Mesenchymal stem cell (in vitro differentiated cells and primary cell): ENCODE results near the gene HHLA2.

ENCODE experiments used
- DNase-seq: peaks from one replicate; pipeline ENCODE4 v3.0.0-alpha.2; 2013
- H2AFZ ChIP-seq: one replicate; pipeline ENCODE4 v1.6.1; 2013; ENCODE audit warnings: low read depth, mild to moderate bottlenecking, control low read depth, inconsistent platforms, low read length, moderate library complexity
- H2AK5ac ChIP-seq: 2 replicates; pipeline ENCODE4 v1.6.1; 2013; ENCODE audit warnings: low read length, moderate library complexity, mild to moderate bottlenecking, inconsistent platforms; ENCODE audit not compliant: severe bottlenecking
- H2BK120ac ChIP-seq: one replicate; pipeline ENCODE4 v1.6.1; 2013; ENCODE audit warnings: low read depth, mild to moderate bottlenecking, inconsistent platforms, low read length, moderate library complexity
- H2BK12ac ChIP-seq, 2 experiments: one replicate each; pipeline ENCODE4 v1.6.1; 2013; ENCODE audit warnings: inconsistent platforms in 2 of 2, low read length in 2 of 2, mild to moderate bottlenecking in 2 of 2, moderate library complexity in 2 of 2, control low read depth in 1 of 2
- H2BK15ac ChIP-seq: one replicate; pipeline ENCODE4 v1.6.1; 2013; ENCODE audit warnings: mild to moderate bottlenecking, low read depth, inconsistent platforms; ENCODE audit not compliant: poor library complexity, severe bottlenecking
- H2BK5ac ChIP-seq: 2 replicates; pipeline ENCODE4 v1.6.1; 2013; ENCODE audit warnings: low read depth, mild to moderate bottlenecking, low read length, control low read depth, inconsistent platforms; ENCODE audit not compliant: poor library complexity, severe bottlenecking
- H3K14ac ChIP-seq, 2 experiments: one replicate each; pipeline ENCODE4 v1.6.1; 2013; ENCODE audit warnings: inconsistent platforms in 2 of 2, low read length in 2 of 2, control low read depth in 1 of 2, mild to moderate bottlenecking in 1 of 2, moderate library complexity in 1 of 2
- H3K18ac ChIP-seq, 2 experiments: one replicate each; pipeline ENCODE4 v1.6.1; 2013; ENCODE audit warnings: inconsistent platforms in 2 of 2, low read length in 2 of 2, control low read depth in 1 of 2, low read depth in 1 of 2, mild to moderate bottlenecking in 1 of 2
- H3K23ac ChIP-seq, 2 experiments: one replicate each; pipeline ENCODE4 v1.6.1; 2013; ENCODE audit warnings: inconsistent platforms in 2 of 2, low read length in 2 of 2, mild to moderate bottlenecking in 2 of 2, moderate library complexity in 2 of 2, control low read depth in 1 of 2
- H3K27ac ChIP-seq: 2 replicates; pipeline ENCODE4 v1.5.1; 2013; ENCODE audit warnings: mild to moderate bottlenecking, moderate library complexity, low read length, control low read depth, inconsistent platforms; ENCODE audit not compliant: poor library complexity, severe bottlenecking
- H3K27me3 ChIP-seq, 2 experiments: 2 replicates each; pipeline versions ENCODE4 v1.6.1 to v1.7.0; 2013; ENCODE audit warnings: low read length in 2 of 2, mild to moderate bottlenecking in 2 of 2, moderate library complexity in 2 of 2, control low read depth in 1 of 2, inconsistent platforms in 1 of 2; ENCODE audit not compliant: control insufficient read depth in 1 of 2, insufficient read depth in 1 of 2
- H3K36me3 ChIP-seq, 2 experiments: 2 replicates each; pipeline versions ENCODE4 v1.6.1 to v1.7.0; 2013; ENCODE audit warnings: low read length in 2 of 2, control low read depth in 1 of 2, inconsistent platforms in 1 of 2, low read depth in 1 of 2, mild to moderate bottlenecking in 1 of 2; ENCODE audit not compliant: insufficient read depth in 2 of 2, control insufficient read depth in 1 of 2
- H3K4ac ChIP-seq, 2 experiments: one replicate each; pipeline ENCODE4 v1.6.1; 2013; ENCODE audit warnings: inconsistent platforms in 2 of 2, low read length in 2 of 2, mild to moderate bottlenecking in 2 of 2, moderate library complexity in 2 of 2, control low read depth in 1 of 2, low read depth in 1 of 2
- H3K4me1 ChIP-seq: 2 replicates; pipeline ENCODE4 v1.6.1; 2013; ENCODE audit warnings: low read depth, low read length, control low read depth; ENCODE audit not compliant: control insufficient read depth, insufficient read depth
- H3K4me2 ChIP-seq: 2 replicates; pipeline ENCODE4 v1.6.1; 2013; ENCODE audit warnings: low read length, mild to moderate bottlenecking, inconsistent platforms; ENCODE audit not compliant: poor library complexity, severe bottlenecking
- H3K4me3 ChIP-seq, 2 experiments: 2 replicates each; pipeline versions ENCODE4 v1.5.1 to v1.7.0; 2013; ENCODE audit warnings: low read length in 2 of 2, mild to moderate bottlenecking in 2 of 2, control low read depth in 1 of 2, low read depth in 1 of 2; ENCODE audit not compliant: insufficient read depth in 1 of 2
- H3K79me1 ChIP-seq: replicated peaks from 2 replicates; pipeline ENCODE4 v1.6.1; 2013; ENCODE audit warnings: mild to moderate bottlenecking, control low read depth, low read length, inconsistent platforms; ENCODE audit not compliant: poor library complexity, severe bottlenecking
- H3K9ac ChIP-seq: 2 replicates; pipeline ENCODE4 v1.7.0; 2013; ENCODE audit warnings: mild to moderate bottlenecking, low read length, moderate library complexity
- H3K9me3 ChIP-seq: 2 replicates; pipeline ENCODE4 v1.7.0; 2013; ENCODE audit warnings: mild to moderate bottlenecking, low read length; ENCODE audit not compliant: control insufficient read depth
- H4K8ac ChIP-seq: one replicate; pipeline ENCODE4 v1.6.1; 2013; ENCODE audit warnings: inconsistent platforms, mild to moderate bottlenecking, low read length, moderate library complexity
- H4K91ac ChIP-seq: one replicate; pipeline ENCODE4 v1.6.1; 2013; ENCODE audit warnings: mild to moderate bottlenecking, low read length, inconsistent platforms
- WGBS: methylation state at CpG from one replicate; pipeline ENCODE4 v1.1.7; 2013; ENCODE audit warnings: mixed read lengths; 5-methylcytosine and 5-hydroxymethylcytosine counted together

The HHLA2 gene

DNA sequence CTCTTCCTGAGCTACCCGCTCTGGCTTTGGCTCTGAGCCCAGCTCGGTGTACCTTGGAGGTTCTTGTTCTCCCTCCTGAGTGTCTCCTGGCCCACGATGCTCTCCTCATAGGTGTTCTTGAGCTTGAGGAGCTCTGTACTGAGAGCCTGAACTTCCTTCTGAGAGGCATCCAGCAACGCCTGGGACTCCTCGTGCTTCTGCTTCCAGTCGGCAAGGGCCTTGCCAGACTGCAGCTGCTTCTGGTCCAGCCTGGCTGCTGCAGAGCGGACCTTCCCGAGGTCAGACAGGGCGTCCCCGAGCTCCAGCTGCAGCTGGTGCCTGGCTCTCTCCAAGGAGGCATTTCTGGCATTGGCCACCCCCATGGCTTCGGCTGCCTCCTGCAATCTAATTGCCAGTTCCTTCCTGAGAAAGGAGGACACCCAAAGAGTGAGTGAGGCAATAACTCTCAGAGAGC lies 114.2 kb downstream of the HHLA2 start:
- Histone ChIP-seq H3K4ac (no peak overlapping the region), H4K8ac (no peak overlapping the region), H3K9me3 (no peaks in the 10 kb centered on the region), H2BK15ac (no peak overlapping the region), H3K4me3 (peak overlapping the region in 1 of 2 experiments; percentile 14), H3K36me3 (no peaks in the 10 kb centered on the region), H2AFZ (no peak overlapping the region), H3K27ac (no peak overlapping the region), H2BK5ac (no peak overlapping the region), H2AK5ac (no peak overlapping the region), H4K91ac (peak overlapping the region; percentile 12), H3K14ac (no peak overlapping the region), H2BK120ac (no peak overlapping the region), H3K18ac (no peak overlapping the region), H2BK12ac (no peak overlapping the region), H3K79me1 (no peaks in the 10 kb centered on the region), H3K4me1 (no peaks in the 10 kb centered on the region), H3K9ac (no peak overlapping the region), H3K4me2 (no peak overlapping the region), H3K23ac (no peak overlapping the region), H3K27me3 (no peaks in the 10 kb centered on the region)
- DNase-seq, result no peak
- WGBS, result 88% methylated on average over 11 of the region's 11 CpGs

- no peaks in the 10 kb centered on the region for H3K36me3 ChIP-seq
- no peak overlapping the region for H2BK5ac ChIP-seq
- no peak overlapping the region for H3K14ac ChIP-seq
- no peak overlapping the region for H3K4ac ChIP-seq
- H3K9ac ChIP-seq, result no peak overlapping the region
- no peak overlapping the region for H3K18ac ChIP-seq
- H2BK120ac ChIP-seq, result no peak overlapping the region
- H4K91ac ChIP-seq, result no peak overlapping the region
- H2AK5ac ChIP-seq, result no peak overlapping the region
- DNase-seq, result no peak
- no peaks in the 10 kb centered on the region for H3K4me1 ChIP-seq
- H3K23ac ChIP-seq, result no peak overlapping the region
- WGBS, result 100% methylated on average over 3 of the region's 6 CpGs
- H3K9me3 ChIP-seq, result no peaks in the 10 kb centered on the region
- H3K79me1 ChIP-seq, result no peaks in the 10 kb centered on the region
- no peak overlapping the region for H2BK12ac ChIP-seq
- no peak overlapping the region for H3K27ac ChIP-seq
- H3K4me3 ChIP-seq, result no peak overlapping the region
- no peak overlapping the region for H2AFZ ChIP-seq
- H2BK15ac ChIP-seq, result no peak overlapping the region
- H3K4me2 ChIP-seq, result no peak overlapping the region
- H3K27me3 ChIP-seq, result no peaks in the 10 kb centered on the region
- no peak overlapping the region for H4K8ac ChIP-seq
Observed at GRCh38 chr3:108412121-108412750, 115.9 kb downstream of the HHLA2 start.

GRCh38 chr3:108414007-108414406 lies 117.7 kb downstream of the HHLA2 start:
- DNase-seq, result no peak
- no peak overlapping the region for H2AK5ac ChIP-seq
- H3K4me1 ChIP-seq, result no peaks in the 10 kb centered on the region
- H3K4me2 ChIP-seq, result no peak overlapping the region
- no peak overlapping the region for H4K91ac ChIP-seq
- H2BK5ac ChIP-seq, result no peak overlapping the region
- H3K9ac ChIP-seq, result no peak overlapping the region
- no peak overlapping the region for H2BK12ac ChIP-seq
- no peak overlapping the region for H2AFZ ChIP-seq
- no peaks in the 10 kb centered on the region for H3K9me3 ChIP-seq
- no peak overlapping the region for H3K4ac ChIP-seq
- no peak overlapping the region for H2BK15ac ChIP-seq
- H3K23ac ChIP-seq, result no peak overlapping the region
- H3K4me3 ChIP-seq, result no peak overlapping the region
- H3K36me3 ChIP-seq, result no peaks in the 10 kb centered on the region
- H3K14ac ChIP-seq, result no peak overlapping the region
- WGBS, result 89% methylated on average over 5 of the region's 5 CpGs
- H3K27ac ChIP-seq, result no peak overlapping the region
- H2BK120ac ChIP-seq, result no peak overlapping the region
- H4K8ac ChIP-seq, result no peak overlapping the region
- no peak overlapping the region for H3K18ac ChIP-seq
- no peaks in the 10 kb centered on the region for H3K27me3 ChIP-seq
- H3K79me1 ChIP-seq, result no peaks in the 10 kb centered on the region

DNA sequence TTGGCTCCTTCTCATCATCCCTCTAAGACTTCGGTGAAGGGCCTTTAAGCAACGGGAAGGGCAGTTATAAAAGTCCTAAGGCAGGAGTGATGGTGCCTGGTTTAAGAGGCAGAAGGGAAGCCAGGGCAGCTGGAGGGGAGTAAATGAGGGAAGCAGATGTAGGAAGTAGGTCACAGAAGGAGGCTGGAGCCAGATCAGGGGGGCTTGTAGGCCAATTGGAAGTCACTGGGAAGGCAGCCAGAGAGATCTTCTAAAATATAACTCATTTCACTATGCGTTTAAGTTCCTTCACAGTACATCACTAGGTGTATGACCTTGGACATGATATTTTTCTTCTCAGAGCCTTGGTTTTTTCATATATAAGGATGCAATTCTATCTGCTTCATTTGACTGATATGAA lies 119.3 kb downstream of the HHLA2 start:
- H4K8ac ChIP-seq, result no peak overlapping the region
- no peak overlapping the region for H3K27ac ChIP-seq
- no peak overlapping the region for H3K23ac ChIP-seq
- no peak overlapping the region for H3K4me3 ChIP-seq
- no peak overlapping the region for H2AK5ac ChIP-seq
- no peaks in the 10 kb centered on the region for H3K36me3 ChIP-seq
- H3K9ac ChIP-seq, result no peak overlapping the region
- no peaks in the 10 kb centered on the region for H3K4me1 ChIP-seq
- H3K14ac ChIP-seq, result peak overlapping the region in 1 of 2 experiments; percentile 15
- no peak for DNase-seq
- no peak overlapping the region for H2BK12ac ChIP-seq
- H2BK120ac ChIP-seq, result no peak overlapping the region
- H3K27me3 ChIP-seq, result no peaks in the 10 kb centered on the region
- H3K4ac ChIP-seq, result no peak overlapping the region
- WGBS, result 92% methylated on average over 2 of the region's 3 CpGs
- H3K79me1 ChIP-seq, result no peaks in the 10 kb centered on the region
- no peak overlapping the region for H3K4me2 ChIP-seq
- no peak overlapping the region for H4K91ac ChIP-seq
- H2BK5ac ChIP-seq, result no peak overlapping the region
- no peak overlapping the region for H2AFZ ChIP-seq
- no peaks in the 10 kb centered on the region for H3K9me3 ChIP-seq
- H2BK15ac ChIP-seq, result no peak overlapping the region
- H3K18ac ChIP-seq, result no peak overlapping the region
